GM18858 (cell line): Measurements from ENCODE around the gene ADORA3.

Experiments
- ATAC-seq: cut with Tn5 transposase; IDR thresholded peaks from one replicate; pipeline ENCODE4 v1.9.1; 2021; ENCODE audit not compliant: unreplicated experiment

ADORA3 gene

GRCh38 chr1:111509997-111510375, 6.6 kb upstream of the ADORA3 start:
- no peak for ATAC-seq

GRCh38 chr1:111507411-111508201, 4.2 kb upstream of the ADORA3 start:
- ATAC-seq = no peak

- no peak for ATAC-seq
Measured at GRCh38 chr1:111506561-111506960, 3.1 kb upstream of the ADORA3 start.

GRCh38 chr1:111505641-111506119, 2.2 kb upstream of the ADORA3 start:
- peak; percentile 44 for ATAC-seq

- no peak for ATAC-seq
Measured at GRCh38 chr1:111504097-111504496, 664 bp upstream of the ADORA3 start.

- ATAC-seq = no peak
Measured at GRCh38 chr1:111501645-111502044, 1.8 kb downstream of the ADORA3 start.

- no peak for ATAC-seq
Measured at GRCh38 chr1:111499026-111499785, 4.2 kb downstream of the ADORA3 start.

- no peak for ATAC-seq
Measured at GRCh38 chr1:111497592-111497991, 5.8 kb downstream of the ADORA3 start.

GRCh38 chr1:111496398-111496797, 7.0 kb downstream of the ADORA3 start:
- ATAC-seq = no peak

- ATAC-seq = no peak
Measured at GRCh38 chr1:111491070-111491469, 12.4 kb downstream of the ADORA3 start.

GRCh38 chr1:111490220-111490619, 13.2 kb downstream of the ADORA3 start:
- no peak for ATAC-seq

- ATAC-seq = no peak
Measured at GRCh38 chr1:111489604-111490003, 13.8 kb downstream of the ADORA3 start.

- no peak for ATAC-seq
Measured at GRCh38 chr1:111488669-111489068, 14.8 kb downstream of the ADORA3 start.

GRCh38 chr1:111487133-111487532, 16.3 kb downstream of the ADORA3 start:
- no peak for ATAC-seq

- ATAC-seq = no peak
Measured at GRCh38 chr1:111486431-111486830, 17.0 kb downstream of the ADORA3 start.

GRCh38 chr1:111484391-111485026, 18.9 kb downstream of the ADORA3 start:
- no peak for ATAC-seq

- no peak for ATAC-seq
Measured at GRCh38 chr1:111483876-111484275, 19.6 kb downstream of the ADORA3 start.

- ATAC-seq = no peak
Measured at GRCh38 chr1:111483166-111483565, 20.3 kb downstream of the ADORA3 start.

- no peak for ATAC-seq
Measured at GRCh38 chr1:111481387-111482221, 21.8 kb downstream of the ADORA3 start.

- ATAC-seq = no peak
Measured at GRCh38 chr1:111480674-111481073, 22.8 kb downstream of the ADORA3 start.
